Right cardiac atrium (tissue), 5 donors: ENCODE results near the gene NOL9. TPM values are rescaled to one million over a fixed set of nuclear protein-coding genes. Genes with fewer than 3 reads are reported as not detected.
A peak's percentile ranks its signal among the peaks of the same experiment; 100 is the strongest.

ENCODE experiments used
- ATAC-seq, 2 donors: fragments of 200-7000 bp; cut with Tn5 transposase; one replicate each; pipeline versions ENCODE4 v1.8.0 to v1.9.1; 2020; ENCODE audit warnings: moderate library complexity in 2 of 2, mild to moderate bottlenecking in 1 of 2
- DNase-seq, 3 donors: peaks; one replicate each; pipeline ENCODE4 v3.0.0-alpha.2; 2020
- H3K27ac ChIP-seq: one replicate; pipeline ENCODE4 v1.5.1; 2013; ENCODE audit warnings: mild to moderate bottlenecking, low read length, control low read depth, moderate library complexity
- H3K27me3 ChIP-seq: one replicate; pipeline ENCODE4 v1.6.1; 2013; ENCODE audit not compliant: control insufficient read depth, insufficient read depth
- H3K4me1 ChIP-seq: one replicate; pipeline ENCODE4 v1.6.1; 2013; ENCODE audit warnings: low read length; ENCODE audit not compliant: control insufficient read depth, insufficient read depth
- H3K4me3 ChIP-seq: one replicate; pipeline ENCODE4 v1.5.1; 2013; ENCODE audit warnings: low read length, control low read depth
- H3K9me3 ChIP-seq: one replicate; pipeline ENCODE4 v1.6.1; 2013; ENCODE audit warnings: low read length; ENCODE audit not compliant: control insufficient read depth
- WGBS: extraction: QIAGEN DNeasy Blood & Tissue Kit; methylation state at CpG from one replicate; pipeline ENCODE4 v1.1.7; 2013; 5-methylcytosine and 5-hydroxymethylcytosine counted together
- intact Hi-C, 4 donors: fragments of 100-400 bp; cut with DNase I; formaldehyde crosslinking; loops; one replicate each; pipeline versions ENCODE4 v1.11.0 to v1.14.0; 2022 to 2023
- polyA plus RNA-seq: library from polyadenylated mRNA; stranded (reverse); fragments of 200-250 nt; gene quantifications from one replicate; pipeline ENCODE4 v1.2.3, GENCODE V29; 2013
- total RNA-seq, 4 donors: library from RNA; stranded (reverse); fragmentation: NEBNext Ultra II Directional; extraction: Animal tissue kit (Norgen Biotek cat#: 25700); gene quantifications; one replicate each; pipeline ENCODE4 v1.2.1, GENCODE V29; 2021
- donor health status: healthy with polysubstance abuse.
- donor health status: DM: no; HTN: yes; CAD: no.
- donor health status: DM: no; HTN: no; CAD: no.
- donor health status: DM: no; HTN: yes; CAD: no; lungs with severe emphysema.
- donor health status: DM: yes; HTN: yes; CAD: no.

The NOL9 gene
- total and polyA plus RNA-seq, 5 donors, result 6.0 to 17.1 (median 15.5) TPM

- WGBS, result 83% methylated on average over 5 of the region's 5 CpGs
- ATAC-seq, result no peak
- H3K27ac ChIP-seq, result no peak overlapping the region
- H3K27me3 ChIP-seq, result no peaks in the 10 kb centered on the region
- intact Hi-C loops, result no loop called here
- no peaks in the 10 kb centered on the region for H3K4me1 ChIP-seq
- H3K4me3 ChIP-seq, result no peak overlapping the region
- no peak for DNase-seq
- no peaks in the 10 kb centered on the region for H3K9me3 ChIP-seq
Observed at GRCh38 chr1:6536291-6536690, 18.0 kb downstream of the NOL9 start.

GRCh38 chr1:6535214-6535613, 19.1 kb downstream of the NOL9 start:
- Histone ChIP-seq H3K4me3 (no peak overlapping the region), H3K27me3 (no peaks in the 10 kb centered on the region), H3K4me1 (no peaks in the 10 kb centered on the region), H3K9me3 (no peaks in the 10 kb centered on the region), H3K27ac (no peak overlapping the region)
- DNase-seq (no peak), ATAC-seq (no peak)
- intact Hi-C loops, result no loop called here
- WGBS, result 82% methylated on average over 4 of the region's 4 CpGs

GRCh38 chr1:6534248-6534822, 20.0 kb downstream of the NOL9 start:
- 93% methylated on average over 8 of the region's 8 CpGs for WGBS
- intact Hi-C loops, result no loop called here
- no peak for ATAC-seq

GRCh38 chr1:6531996-6532395, 22.3 kb downstream of the NOL9 start:
- ATAC-seq, result no peak
- DNase-seq, result no peak
- intact Hi-C loops, result no loop called here
- H3K27me3 ChIP-seq, result no peaks in the 10 kb centered on the region
- no peak overlapping the region for H3K27ac ChIP-seq
- WGBS, result 83% methylated on average over 5 of the region's 5 CpGs
- no peaks in the 10 kb centered on the region for H3K9me3 ChIP-seq
- H3K4me3 ChIP-seq, result no peak overlapping the region
- H3K4me1 ChIP-seq, result no peaks in the 10 kb centered on the region

More at GRCh38 chr1:6534248-6534822, 20.0 kb downstream of the NOL9 start:
- Histone ChIP-seq H3K9me3 (no peaks in the 10 kb centered on the region), H3K27ac (no peak overlapping the region), H3K4me3 (no peak overlapping the region), H3K27me3 (no peaks in the 10 kb centered on the region), H3K4me1 (no peaks in the 10 kb centered on the region)
- DNase-seq, result peak in 1 of 3 donors; percentile 36

- DNase-seq, result no peak
- intact Hi-C loops, result no loop called here
- no peak for ATAC-seq
- no peak overlapping the region for H3K27ac ChIP-seq
- H3K27me3 ChIP-seq, result no peaks in the 10 kb centered on the region
- H3K9me3 ChIP-seq, result no peaks in the 10 kb centered on the region
- WGBS, result 98% methylated on average over 13 of the region's 13 CpGs
- no peaks in the 10 kb centered on the region for H3K4me1 ChIP-seq
- no peak overlapping the region for H3K4me3 ChIP-seq
Observed at GRCh38 chr1:6530504-6531160, 23.7 kb downstream of the NOL9 start.

GRCh38 chr1:6528492-6528891, 25.8 kb downstream of the NOL9 start:
- no peak overlapping the region for H3K4me3 ChIP-seq
- H3K27ac ChIP-seq, result no peak overlapping the region
- no peak for ATAC-seq
- no peaks in the 10 kb centered on the region for H3K27me3 ChIP-seq
- 83% methylated on average over 7 of the region's 7 CpGs for WGBS
- H3K9me3 ChIP-seq, result no peaks in the 10 kb centered on the region
- DNase-seq, result no peak
- no peaks in the 10 kb centered on the region for H3K4me1 ChIP-seq
- intact Hi-C loops, result no loop called here

- Histone ChIP-seq H3K4me3 (no peak overlapping the region), H3K9me3 (no peaks in the 10 kb centered on the region), H3K27ac (no peak overlapping the region), H3K27me3 (no peaks in the 10 kb centered on the region), H3K4me1 (no peaks in the 10 kb centered on the region)
- intact Hi-C loops, result no loop called here
- no peak for DNase-seq
- 88% methylated on average over 11 of the region's 11 CpGs for WGBS
- no peak for ATAC-seq
Observed at GRCh38 chr1:6526316-6526715, 28.0 kb downstream of the NOL9 start.

- WGBS, result 47% methylated on average over 6 of the region's 6 CpGs
- H3K27me3 ChIP-seq, result no peaks in the 10 kb centered on the region
- peaks cover 5% of the 10 kb centered on the region for H3K4me1 ChIP-seq
- H3K9me3 ChIP-seq, result no peaks in the 10 kb centered on the region
- H3K4me3 ChIP-seq, result no peak overlapping the region
- ATAC-seq (peak; percentile 48 to 53), DNase-seq (no peak)
- intact Hi-C loops, result no loop called here
- H3K27ac ChIP-seq, result no peak overlapping the region
Observed at GRCh38 chr1:6523566-6523965, 30.7 kb downstream of the NOL9 start.

- no peak for DNase-seq
- WGBS, result 79% methylated on average over 5 of the region's 5 CpGs
- intact Hi-C loops, result no loop called here
Observed at GRCh38 chr1:6521536-6521935, 32.8 kb downstream of the NOL9 start.

GRCh38 chr1:6519935-6520671, 34.2 kb downstream of the NOL9 start:
- H3K27ac ChIP-seq, result no peak overlapping the region
- intact Hi-C loops, result no loop called here
- DNase-seq, result peak in 2 of 3 donors; percentile 76 to 82
- H3K9me3 ChIP-seq, result no peaks in the 10 kb centered on the region
- peak; percentile 76 to 87 for ATAC-seq
- 21% methylated on average over 13 of the region's 13 CpGs for WGBS
- H3K27me3 ChIP-seq, result no peaks in the 10 kb centered on the region
- peaks cover 7% of the 10 kb centered on the region for H3K4me1 ChIP-seq
- no peak overlapping the region for H3K4me3 ChIP-seq

More at GRCh38 chr1:6521536-6521935, 32.8 kb downstream of the NOL9 start:
- no peak for ATAC-seq
- Histone ChIP-seq H3K27ac (no peak overlapping the region), H3K4me3 (no peak overlapping the region), H3K27me3 (no peaks in the 10 kb centered on the region), H3K9me3 (no peaks in the 10 kb centered on the region), H3K4me1 (peaks cover 5% of the 10 kb centered on the region)

- no peaks in the 10 kb centered on the region for H3K9me3 ChIP-seq
- no peak overlapping the region for H3K4me3 ChIP-seq
- peaks cover 7% of the 10 kb centered on the region for H3K4me1 ChIP-seq
- intact Hi-C loops, result no loop called here
- H3K27me3 ChIP-seq, result no peaks in the 10 kb centered on the region
- no peak overlapping the region for H3K27ac ChIP-seq
- DNase-seq (peak in 2 of 3 donors; percentile 77 to 83), ATAC-seq (peak; percentile 46 to 65)
- WGBS, result 59% methylated on average over 11 of the region's 11 CpGs
Observed at GRCh38 chr1:6519491-6519934, 34.8 kb downstream of the NOL9 start.
